Keratinocyte (primary cell): ENCODE data around the gene RGMA.

Experiments used
- EZH2 ChIP-seq: IDR thresholded peaks from one replicate; pipeline ENCODE4 v1.6.1; 2012; ENCODE audit warnings: inconsistent platforms, mild to moderate bottlenecking, low read length, moderate library complexity
- TF ChIP-seq, protein P1 (sequence below), 3 experiments: IDR thresholded peaks in 1 of 3; conservative IDR thresholded peaks in 1 of 3; optimal IDR thresholded peaks in 1 of 3; 2 replicates in 2 of 3; 3 replicates in 1 of 3; pipeline versions ENCODE3 to v1.5.1; 2011; ENCODE audit warnings: low read length in 3 of 3, mild to moderate bottlenecking in 3 of 3, moderate library complexity in 2 of 3, control low read depth in 1 of 3, inconsistent platforms in 1 of 3; ENCODE audit not compliant: insufficient read depth in 2 of 3; ENCODE audit errors: extremely low read depth in 1 of 3

DNA sequence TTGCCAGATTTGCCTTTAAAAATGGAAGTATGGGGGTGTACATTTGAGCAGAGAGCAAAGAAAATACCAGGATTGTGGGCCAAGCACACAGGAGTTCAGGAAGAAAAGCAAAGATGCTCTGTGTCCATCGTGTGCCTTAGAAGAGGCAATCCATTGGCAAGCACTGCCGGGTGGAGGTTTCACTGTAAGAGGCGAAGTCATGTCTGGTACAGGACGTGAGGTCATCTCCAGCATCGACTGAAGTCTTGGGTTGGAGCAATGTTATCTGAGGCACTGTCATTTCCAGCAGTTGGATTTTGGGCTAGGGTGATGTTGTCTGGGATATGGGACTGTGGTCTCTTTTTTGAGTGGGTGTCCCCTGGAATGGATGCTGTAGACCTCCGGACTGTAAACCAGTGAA, 4.8 kb upstream of the RGMA start:
- TF ChIP-seq, protein P1, sequence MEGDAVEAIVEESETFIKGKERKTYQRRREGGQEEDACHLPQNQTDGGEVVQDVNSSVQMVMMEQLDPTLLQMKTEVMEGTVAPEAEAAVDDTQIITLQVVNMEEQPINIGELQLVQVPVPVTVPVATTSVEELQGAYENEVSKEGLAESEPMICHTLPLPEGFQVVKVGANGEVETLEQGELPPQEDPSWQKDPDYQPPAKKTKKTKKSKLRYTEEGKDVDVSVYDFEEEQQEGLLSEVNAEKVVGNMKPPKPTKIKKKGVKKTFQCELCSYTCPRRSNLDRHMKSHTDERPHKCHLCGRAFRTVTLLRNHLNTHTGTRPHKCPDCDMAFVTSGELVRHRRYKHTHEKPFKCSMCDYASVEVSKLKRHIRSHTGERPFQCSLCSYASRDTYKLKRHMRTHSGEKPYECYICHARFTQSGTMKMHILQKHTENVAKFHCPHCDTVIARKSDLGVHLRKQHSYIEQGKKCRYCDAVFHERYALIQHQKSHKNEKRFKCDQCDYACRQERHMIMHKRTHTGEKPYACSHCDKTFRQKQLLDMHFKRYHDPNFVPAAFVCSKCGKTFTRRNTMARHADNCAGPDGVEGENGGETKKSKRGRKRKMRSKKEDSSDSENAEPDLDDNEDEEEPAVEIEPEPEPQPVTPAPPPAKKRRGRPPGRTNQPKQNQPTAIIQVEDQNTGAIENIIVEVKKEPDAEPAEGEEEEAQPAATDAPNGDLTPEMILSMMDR (optimal IDR thresholded peaks at IDR 0.05 in 1 of 3, IDR thresholded peaks at IDR 0.05 in 1 of 3, conservative IDR thresholded peaks at IDR 0.05 in 1 of 3; ENCODE audit: extremely low read depth in 1 of 3, insufficient read depth in 2 of 3, low read length in 3 of 3), result no peak
- no peak for TF ChIP-seq EZH2
